Prostate gland (tissue), 2 donors: Measurements from ENCODE around the gene NCAM2. TPM values are rescaled to one million over a fixed set of nuclear protein-coding genes. Genes with fewer than 3 reads are reported as not detected.

Experiments
- DNase-seq: peaks from one replicate; pipeline ENCODE4 v3.0.0-alpha.2; 2019; ENCODE audit warnings: low spot score
- H3K27ac ChIP-seq, 2 donors: fragments of 200-600 bp; sonication (generic); 2 replicates each; pipeline ENCODE4 v1.5.1; 2017 to 2019
- H3K27me3 ChIP-seq: fragments of 200-600 bp; sonication (generic); replicated peaks from 2 replicates; pipeline ENCODE4 v1.5.1; 2019; ENCODE audit not compliant: insufficient read depth
- H3K36me3 ChIP-seq, 2 donors: fragments of 200-600 bp; sonication (generic); 1 replicate in 1 of 2; 2 replicates in 1 of 2; pipeline versions ENCODE4 v1.5.1 to v1.8.1; 2017 to 2019
- H3K4me1 ChIP-seq: fragments of 200-600 bp; sonication (generic); replicated peaks from 2 replicates; pipeline ENCODE4 v1.5.1; 2019
- H3K4me3 ChIP-seq, 2 donors: fragments of 200-600 bp; sonication (generic); 2 replicates each; pipeline ENCODE4 v1.5.1; 2017 to 2019
- H3K9me3 ChIP-seq: fragments of 200-600 bp; sonication (generic); 2 replicates; pipeline ENCODE4 v1.5.1; 2017
- CTCF ChIP-seq, 4 experiments: fragments of 200-600 bp in 2 of 4; fragments of 450-650 bp in 2 of 4; sonication (generic) in 2 of 4; IDR thresholded peaks; 1 replicate in 3 of 4; 2 replicates in 1 of 4; pipeline ENCODE4 v1.5.1; 2016 to 2019; ENCODE audit warnings: antibody characterized with exemption in 4 of 4, mild to moderate bottlenecking in 2 of 4, moderate library complexity in 2 of 4
- POLR2A ChIP-seq: fragments of 450-650 bp; IDR thresholded peaks from one replicate; pipeline ENCODE4 v1.6.1; 2016; ENCODE audit warnings: antibody characterized with exemption, mild to moderate bottlenecking
- POLR2AphosphoS5 ChIP-seq: sonication (generic); formaldehyde crosslinking; IDR thresholded peaks from one replicate; pipeline ENCODE4 v1.6.1; 2017; ENCODE audit warnings: antibody characterized with exemption
- WGBS: methylation state at CpG from one replicate; pipeline ENCODE4 v1.1.5; 2018; 5-methylcytosine and 5-hydroxymethylcytosine counted together
- intact Hi-C: fragments of 100-400 bp; cut with DNase I; formaldehyde crosslinking; loops from one replicate; pipeline ENCODE4 v1.14.2; 2022
- total RNA-seq, 2 donors: library from RNA; depleted of rRNA; stranded (reverse); fragments of >200 nt; gene quantifications; one replicate each; pipeline ENCODE4 v1.1.0, GENCODE V29; 2016

NCAM2 gene
- total RNA-seq, 2 donors from 2014 or later = 1.1 to 21.9 TPM

DNA sequence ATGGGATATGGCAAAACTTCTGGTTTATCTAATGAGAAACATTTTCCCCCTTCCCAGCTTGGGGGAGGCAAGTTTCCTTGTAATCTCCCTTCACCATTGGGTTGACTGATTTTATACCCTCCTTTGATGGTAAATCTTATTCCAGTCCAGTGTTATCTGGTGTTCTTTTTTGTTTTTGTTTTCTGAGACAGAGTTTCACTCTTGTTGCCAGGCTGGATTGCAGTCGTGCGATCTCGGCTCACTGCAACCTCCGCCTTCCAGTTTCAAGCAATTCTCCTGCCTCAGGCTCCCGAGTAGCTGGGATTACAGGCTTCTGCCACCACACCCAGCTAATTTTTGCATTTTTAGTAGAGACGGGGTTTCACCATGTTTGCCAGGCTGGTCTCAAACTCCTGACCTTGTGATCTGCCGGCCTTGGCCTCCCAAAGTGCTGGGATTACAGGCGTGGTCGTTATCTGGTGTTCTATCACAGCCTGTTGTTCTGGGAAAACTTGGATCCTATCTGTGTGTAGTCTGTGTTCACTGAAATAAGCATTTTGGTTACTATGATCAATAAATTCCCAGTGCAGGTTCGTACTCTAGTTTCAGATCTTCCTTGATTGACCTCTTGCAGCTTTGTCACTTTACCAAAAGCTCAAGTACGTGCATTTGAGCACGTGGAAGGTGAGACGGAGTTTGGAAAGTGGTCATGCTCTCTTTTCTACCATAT lies 281.1 kb downstream of the NCAM2 start:
- TF ChIP-seq POLR2A (no peak), CTCF (IDR thresholded peaks at IDR 0.05) (no peak), POLR2AphosphoS5 (no peak)
- 85% methylated on average over 13 of the region's 13 CpGs for WGBS
- H3K27ac ChIP-seq = no peak overlapping the region
- no peaks in the 10 kb centered on the region for H3K36me3 ChIP-seq
- H3K4me1 ChIP-seq = no peaks in the 10 kb centered on the region
- no peak overlapping the region for H3K4me3 ChIP-seq
- intact Hi-C loops = no loop called here
- no peaks in the 10 kb centered on the region for H3K9me3 ChIP-seq
- no peaks in the 10 kb centered on the region for H3K27me3 ChIP-seq
- no peak for DNase-seq

DNA sequence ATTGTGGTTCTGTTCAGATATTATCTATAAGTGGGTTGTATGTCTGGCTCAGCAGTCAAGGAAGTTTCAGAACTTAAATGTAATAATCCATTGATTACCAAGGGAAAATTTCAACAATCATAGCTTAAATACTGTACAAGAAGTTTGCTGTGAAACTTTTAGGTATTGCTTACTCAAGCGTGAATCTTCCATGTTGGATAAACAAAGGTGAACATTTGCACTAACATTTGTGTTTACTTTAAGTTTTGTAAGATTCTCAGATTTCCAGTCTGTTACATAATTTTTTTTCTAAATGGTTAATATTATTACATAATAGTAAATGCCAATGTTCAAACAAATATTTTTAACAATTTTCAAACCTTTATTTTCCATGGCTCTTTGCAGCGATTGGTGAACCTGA lies 285.6 kb downstream of the NCAM2 start:
- Histone ChIP-seq H3K9me3 (no peaks in the 10 kb centered on the region), H3K4me1 (no peaks in the 10 kb centered on the region), H3K27ac (no peak overlapping the region), H3K36me3 (no peaks in the 10 kb centered on the region), H3K4me3 (no peak overlapping the region), H3K27me3 (no peaks in the 10 kb centered on the region)
- 80% methylated on average over 2 of the region's 2 CpGs for WGBS
- intact Hi-C loops = no loop called here
- TF ChIP-seq POLR2A (no peak), CTCF (IDR thresholded peaks at IDR 0.05) (no peak), POLR2AphosphoS5 (no peak)
- DNase-seq = no peak

GRCh38 chr21:21286170-21286798 lies 288.1 kb downstream of the NCAM2 start:
- Histone ChIP-seq H3K9me3 (no peaks in the 10 kb centered on the region), H3K27ac (no peak overlapping the region), H3K4me1 (no peaks in the 10 kb centered on the region), H3K36me3 (no peaks in the 10 kb centered on the region), H3K4me3 (no peak overlapping the region), H3K27me3 (no peaks in the 10 kb centered on the region)
- DNase-seq = no peak
- TF ChIP-seq POLR2A (no peak), CTCF (IDR thresholded peaks at IDR 0.05) (no peak), POLR2AphosphoS5 (no peak)
- WGBS = 76% methylated on average over 4 of the region's 4 CpGs
- intact Hi-C loops = no loop called here

DNA sequence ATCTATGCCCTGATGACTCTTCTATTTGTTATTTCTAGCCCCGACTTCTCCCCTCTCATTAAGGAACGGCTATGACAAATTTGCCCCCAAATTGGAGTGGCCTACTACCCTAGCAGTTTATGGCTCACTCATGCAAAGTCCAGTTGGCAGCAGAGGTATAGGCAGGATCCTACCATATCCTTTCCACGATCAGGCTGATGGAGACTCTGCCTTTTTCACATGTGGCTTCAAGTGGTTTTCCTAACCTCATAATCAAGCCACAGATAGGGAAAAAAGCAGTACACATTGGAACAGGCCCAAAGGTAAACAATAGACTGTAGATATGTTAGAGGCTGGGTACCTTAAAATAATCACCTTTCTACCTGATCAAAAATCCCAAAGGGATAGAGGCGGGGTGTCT lies 292.5 kb downstream of the NCAM2 start:
- Histone ChIP-seq H3K9me3 (no peaks in the 10 kb centered on the region), H3K27ac (no peak overlapping the region), H3K4me3 (no peak overlapping the region), H3K4me1 (no peaks in the 10 kb centered on the region), H3K36me3 (no peaks in the 10 kb centered on the region), H3K27me3 (no peaks in the 10 kb centered on the region)
- TF ChIP-seq CTCF (IDR thresholded peaks at IDR 0.05) = no peak
- TF ChIP-seq POLR2A = no peak
- TF ChIP-seq POLR2AphosphoS5 = no peak
- intact Hi-C loops = no loop called here
- no peak for DNase-seq
- WGBS = 85% methylated on average over 4 of the region's 4 CpGs
